ENCODE results near the gene ACKR2.
A peak's percentile ranks its signal among the peaks of the same experiment; 100 is the strongest.

The ACKR2 gene, protein sequence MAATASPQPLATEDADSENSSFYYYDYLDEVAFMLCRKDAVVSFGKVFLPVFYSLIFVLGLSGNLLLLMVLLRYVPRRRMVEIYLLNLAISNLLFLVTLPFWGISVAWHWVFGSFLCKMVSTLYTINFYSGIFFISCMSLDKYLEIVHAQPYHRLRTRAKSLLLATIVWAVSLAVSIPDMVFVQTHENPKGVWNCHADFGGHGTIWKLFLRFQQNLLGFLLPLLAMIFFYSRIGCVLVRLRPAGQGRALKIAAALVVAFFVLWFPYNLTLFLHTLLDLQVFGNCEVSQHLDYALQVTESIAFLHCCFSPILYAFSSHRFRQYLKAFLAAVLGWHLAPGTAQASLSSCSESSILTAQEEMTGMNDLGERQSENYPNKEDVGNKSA

DNA sequence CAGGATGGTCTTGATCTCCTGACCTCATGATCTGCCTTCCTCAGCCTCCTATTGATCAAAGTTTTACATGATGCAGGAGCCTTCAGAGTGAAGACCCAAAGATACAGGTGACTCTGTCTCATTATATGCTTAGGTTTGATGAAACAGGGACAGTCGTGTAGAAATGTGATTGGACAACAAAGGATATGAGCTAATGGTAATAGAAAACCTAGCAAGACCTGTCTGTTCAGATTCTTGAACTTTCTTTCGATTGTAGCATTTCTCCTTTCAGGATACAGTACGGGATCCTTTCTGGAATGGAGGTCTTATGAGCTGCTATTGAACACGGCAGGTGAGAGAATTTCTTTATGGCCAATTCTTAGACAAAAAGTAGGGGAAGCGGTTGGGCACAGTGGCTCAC, at the start of gene ACKR2:
TSS of gene ACKR2 (plus strand) at position 244 of the 400 bp plus-strand sequence. CDS start 55,058 bp downstream, outside the sequence.
- no peak within 1 kb of the TSS for H3K4me3 ChIP-seq (ENCODE audit: low read depth, low read length)

DNA sequence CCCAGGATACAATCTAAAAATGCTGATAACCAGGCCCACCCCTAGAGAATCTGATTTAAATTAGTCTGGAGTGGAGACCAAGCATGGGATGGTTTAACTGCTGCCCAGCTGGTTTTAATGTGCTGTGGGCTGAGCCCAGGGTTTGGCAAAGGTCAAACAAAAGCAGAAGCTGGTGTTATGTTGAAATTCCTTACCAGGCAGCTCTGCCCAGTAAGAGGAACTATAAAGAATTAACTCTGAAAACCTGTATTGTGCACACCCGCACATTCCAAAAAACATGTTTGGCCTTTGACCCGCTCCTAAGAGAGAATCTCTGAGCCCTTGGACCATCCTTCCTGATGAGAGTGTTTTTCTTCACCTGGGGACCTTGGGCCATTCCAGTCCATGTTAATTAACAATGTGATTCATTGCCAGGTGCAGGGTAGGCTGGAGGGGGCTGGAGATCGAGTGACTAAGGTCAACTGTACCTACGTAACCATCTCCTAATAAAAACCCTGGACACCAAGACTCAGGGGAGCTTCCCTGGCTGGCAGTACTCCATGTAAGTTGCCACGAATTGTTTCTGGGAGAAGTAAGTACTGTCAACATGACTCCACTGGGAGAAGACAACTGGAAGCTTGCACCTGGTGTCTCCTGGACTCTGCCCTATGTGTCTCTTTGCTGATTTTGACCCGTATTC, 47.1 kb upstream of the ACKR2 start:
- no peak overlapping the region for H3K4me3 ChIP-seq (ENCODE audit: low read depth, low read length)

DNA sequence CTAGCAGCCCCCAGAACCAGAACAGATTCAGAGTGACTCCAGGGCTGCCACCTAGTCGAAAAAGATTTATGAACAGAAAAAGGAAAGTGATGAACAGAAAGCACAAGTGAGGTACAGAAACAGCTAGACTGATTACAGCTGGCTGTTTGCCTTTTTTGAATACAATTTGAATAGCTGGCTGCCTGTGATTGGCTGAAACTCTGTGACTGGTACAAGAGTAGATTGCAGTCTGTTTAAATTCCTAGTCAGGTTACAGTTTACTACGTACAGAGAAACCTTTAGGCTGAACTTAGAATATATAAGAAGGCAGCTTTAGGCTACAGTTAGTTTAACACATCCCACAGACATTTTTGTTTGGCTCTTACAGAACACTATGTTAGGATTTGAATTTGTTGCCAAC, 46.2 kb upstream of the ACKR2 start:
- no peak overlapping the region for H3K4me3 ChIP-seq (ENCODE audit: low read depth, low read length)

DNA sequence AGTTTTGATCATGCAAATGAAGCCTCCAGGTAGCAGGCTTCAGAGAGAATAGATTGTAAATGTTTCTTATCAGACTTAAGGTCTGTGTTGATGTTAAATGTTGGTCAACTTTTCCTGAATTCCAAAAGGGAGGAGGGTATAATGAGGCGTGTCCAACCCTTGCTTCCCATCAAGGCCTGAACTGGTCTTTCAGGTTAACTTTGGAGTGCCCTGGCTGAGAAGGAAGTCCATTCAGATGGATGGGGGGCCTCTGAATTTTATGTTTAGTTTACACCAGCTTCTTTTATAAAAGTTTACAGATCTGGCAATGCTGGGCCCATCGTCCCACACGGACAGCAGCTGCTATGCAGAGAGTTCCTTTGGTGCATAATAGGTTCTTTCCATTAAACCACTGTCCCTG, 45.1 kb upstream of the ACKR2 start:
- no peak overlapping the region for H3K4me3 ChIP-seq (ENCODE audit: low read depth, low read length)

DNA sequence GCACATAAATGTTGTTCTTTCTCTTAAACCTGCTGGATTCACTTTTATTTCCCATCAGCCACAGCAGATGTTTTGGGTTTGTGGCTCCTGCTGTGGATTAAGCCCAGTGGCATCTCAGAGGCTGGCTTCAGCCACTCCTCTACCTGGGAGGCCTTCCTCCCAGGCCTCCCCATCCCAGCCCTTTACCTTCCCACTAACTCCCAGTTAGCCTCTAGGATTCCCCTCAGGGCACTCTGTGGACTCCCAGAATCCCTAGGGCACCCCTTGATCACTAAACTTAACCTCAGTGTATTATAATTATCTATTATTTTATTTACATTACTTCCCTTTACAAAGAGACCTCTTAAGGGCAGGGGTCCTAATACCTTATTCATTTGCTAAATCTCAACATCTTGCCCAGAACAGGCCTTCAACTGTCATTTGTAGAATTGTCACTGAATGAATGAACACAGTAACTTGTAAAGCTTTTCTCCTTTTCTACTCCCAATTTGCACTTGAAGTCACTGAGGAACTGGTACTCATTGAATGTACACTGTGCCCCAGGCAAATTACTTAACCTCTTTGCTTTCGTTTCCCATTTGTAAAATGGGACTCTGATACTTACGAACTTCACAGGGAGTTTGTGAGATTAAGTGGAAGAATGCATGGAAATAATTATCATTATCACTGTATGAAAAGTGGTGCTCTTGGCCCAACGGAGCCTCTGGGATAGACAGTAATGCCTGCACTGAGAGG, 44.5 kb upstream of the ACKR2 start:
- no peak overlapping the region for H3K4me3 ChIP-seq (ENCODE audit: low read depth, low read length)

DNA sequence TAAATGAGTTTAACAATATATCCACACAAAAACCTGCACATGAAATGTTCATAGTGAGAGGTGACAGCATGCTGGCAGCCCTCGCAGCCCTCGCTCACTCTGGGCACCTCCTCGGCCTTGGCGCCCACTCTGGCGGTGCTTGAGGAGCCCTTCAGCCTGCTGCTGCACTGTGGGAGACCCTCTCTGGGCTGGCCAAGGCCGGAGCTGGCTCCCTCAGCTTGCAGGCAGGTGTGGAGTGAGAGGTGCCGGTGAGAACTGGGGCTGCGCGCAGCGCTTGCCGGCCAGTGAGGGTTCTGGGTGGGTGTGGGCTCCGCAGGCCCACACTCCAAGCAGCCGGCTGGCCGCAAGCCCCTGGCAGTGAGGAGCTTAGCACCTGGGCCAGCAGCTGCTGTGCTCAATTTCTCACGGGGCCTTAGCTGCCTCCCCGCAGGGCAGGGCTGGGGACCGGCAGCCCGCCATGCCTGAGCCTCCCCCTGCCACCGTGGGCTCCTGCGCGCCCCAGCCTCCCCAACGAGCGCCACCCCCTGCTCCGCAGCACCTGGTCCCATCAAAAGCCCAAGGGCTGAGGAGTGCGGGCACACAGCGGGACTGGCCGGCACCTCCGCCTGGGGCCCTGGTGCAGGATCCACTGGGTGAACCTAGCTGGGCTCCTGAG, 39.6 kb upstream of the ACKR2 start:
- no peak overlapping the region for H3K4me3 ChIP-seq (ENCODE audit: low read depth, low read length)

DNA sequence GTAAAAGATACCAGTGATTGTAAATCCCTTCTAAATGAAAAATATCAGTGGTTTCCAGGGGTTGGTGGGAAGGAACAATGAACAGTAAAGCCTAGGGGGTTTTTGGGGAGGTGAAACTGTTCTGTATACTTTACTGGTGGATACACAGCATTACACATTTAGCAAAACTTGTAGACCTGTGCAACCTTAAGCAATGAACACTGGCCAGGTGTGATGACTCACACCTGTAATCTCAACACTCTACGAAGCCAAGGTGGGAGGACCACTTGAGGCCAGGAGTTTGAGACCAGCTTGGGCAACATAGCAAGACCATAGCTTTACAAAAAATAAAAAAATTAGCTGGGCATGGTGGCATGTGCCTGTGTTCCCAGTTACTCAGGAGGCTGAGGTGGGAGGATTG, 38.0 kb upstream of the ACKR2 start:
- no peak overlapping the region for H3K4me3 ChIP-seq (ENCODE audit: low read depth, low read length)

DNA sequence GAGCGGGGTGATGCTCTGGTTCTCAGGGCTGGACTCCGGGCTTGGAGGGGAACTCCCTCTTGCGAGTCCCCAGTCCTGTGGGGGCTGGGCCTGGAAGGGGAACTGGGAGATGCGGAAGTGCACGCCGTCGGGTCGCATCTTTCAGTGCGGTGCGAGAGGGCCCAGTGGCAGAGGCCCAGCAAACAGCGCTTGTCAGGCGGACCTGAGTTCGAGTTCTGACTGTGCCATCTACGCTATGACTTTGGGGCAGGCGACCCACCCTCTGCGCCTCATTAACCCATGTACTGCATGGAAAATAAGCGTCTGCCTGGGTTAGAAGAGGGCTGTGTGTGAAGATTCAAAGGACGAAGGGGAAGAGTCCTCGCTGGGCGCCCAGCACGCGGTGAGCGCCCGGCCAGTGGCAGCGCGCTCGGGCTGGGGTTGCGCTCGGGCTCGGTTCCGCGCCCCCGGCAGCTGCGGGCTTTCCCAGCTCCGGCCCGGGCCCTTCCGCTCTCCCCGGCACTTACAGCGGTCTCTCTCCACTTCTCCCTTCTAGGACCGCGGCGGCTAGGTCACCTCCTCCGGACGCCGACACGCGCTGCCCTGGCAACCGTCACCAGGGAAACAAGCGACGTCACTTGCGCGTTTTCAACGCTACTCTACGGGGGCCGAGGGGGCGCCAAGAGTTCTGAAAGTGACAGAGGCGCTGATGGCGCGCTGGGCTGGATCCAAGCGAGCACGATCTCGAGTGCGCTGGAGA, 36.4 kb upstream of the ACKR2 start, which contains the start of gene CCDC13:
TSS of gene CCDC13 (minus strand) at position 584 of the 739 bp plus-strand sequence. CDS start 14,908 bp downstream, outside the sequence.
- H3K4me3 ChIP-seq (ENCODE audit: low read depth, low read length): peak within 1 kb of the TSS; percentile 55

DNA sequence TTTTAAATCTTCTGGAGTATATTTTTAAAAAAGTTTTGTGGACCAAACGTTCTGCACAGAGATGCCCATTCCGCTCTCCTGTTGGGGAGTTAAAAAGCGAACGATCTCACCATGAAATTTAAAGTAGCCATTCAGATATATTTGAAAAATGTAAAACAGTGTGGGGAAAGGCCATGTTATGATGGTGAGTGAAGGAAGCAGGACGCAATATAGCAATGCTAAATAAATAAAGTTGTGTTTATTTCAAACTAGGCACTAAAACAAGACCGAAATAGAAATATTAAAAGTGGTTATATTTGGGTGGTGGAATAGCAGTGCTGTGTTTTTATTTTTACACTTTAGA, 35.9 kb upstream of the ACKR2 start:
- H3K4me3 ChIP-seq (ENCODE audit: low read depth, low read length): peak overlapping the region; percentile 55

DNA sequence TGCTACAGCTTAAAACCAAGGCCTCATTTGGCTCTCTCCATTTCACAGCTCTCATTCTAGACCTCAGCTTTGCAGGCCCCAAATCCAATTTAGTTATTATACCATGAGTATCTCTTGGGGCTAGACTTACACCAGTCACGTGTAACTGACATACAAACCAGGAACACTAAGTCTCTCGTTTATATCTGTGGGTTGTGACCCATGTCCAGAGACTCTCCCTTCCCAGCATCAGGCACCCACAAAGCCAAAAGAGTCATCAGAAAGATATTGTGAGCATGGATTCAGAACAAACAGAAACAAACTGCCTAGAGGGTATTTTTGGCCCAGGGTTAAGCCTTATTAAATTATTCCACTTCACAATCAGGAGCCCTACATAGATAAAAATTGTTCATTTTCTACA, 30.6 kb upstream of the ACKR2 start:
- no peak overlapping the region for H3K4me3 ChIP-seq (ENCODE audit: low read depth, low read length)

DNA sequence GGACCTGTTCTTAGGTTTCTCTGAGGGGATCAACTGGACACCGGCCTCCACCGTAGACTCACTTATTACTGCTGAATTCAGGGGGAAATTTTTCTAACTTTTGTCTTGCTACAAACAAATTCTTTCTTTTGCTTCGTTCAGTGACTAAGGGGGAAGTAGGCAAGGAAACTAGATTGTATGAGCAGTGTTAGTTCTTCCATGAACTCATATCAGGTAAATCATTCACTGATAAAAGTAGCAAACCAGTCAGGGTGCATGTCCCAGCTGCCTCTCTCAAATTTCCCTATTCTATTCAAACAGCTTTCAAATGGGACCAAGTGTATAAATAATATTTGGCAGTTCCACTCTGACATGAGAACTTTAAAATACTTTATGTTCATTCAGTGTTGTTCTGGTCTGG, 28.8 kb upstream of the ACKR2 start:
- no peak overlapping the region for H3K4me3 ChIP-seq (ENCODE audit: low read depth, low read length)

DNA sequence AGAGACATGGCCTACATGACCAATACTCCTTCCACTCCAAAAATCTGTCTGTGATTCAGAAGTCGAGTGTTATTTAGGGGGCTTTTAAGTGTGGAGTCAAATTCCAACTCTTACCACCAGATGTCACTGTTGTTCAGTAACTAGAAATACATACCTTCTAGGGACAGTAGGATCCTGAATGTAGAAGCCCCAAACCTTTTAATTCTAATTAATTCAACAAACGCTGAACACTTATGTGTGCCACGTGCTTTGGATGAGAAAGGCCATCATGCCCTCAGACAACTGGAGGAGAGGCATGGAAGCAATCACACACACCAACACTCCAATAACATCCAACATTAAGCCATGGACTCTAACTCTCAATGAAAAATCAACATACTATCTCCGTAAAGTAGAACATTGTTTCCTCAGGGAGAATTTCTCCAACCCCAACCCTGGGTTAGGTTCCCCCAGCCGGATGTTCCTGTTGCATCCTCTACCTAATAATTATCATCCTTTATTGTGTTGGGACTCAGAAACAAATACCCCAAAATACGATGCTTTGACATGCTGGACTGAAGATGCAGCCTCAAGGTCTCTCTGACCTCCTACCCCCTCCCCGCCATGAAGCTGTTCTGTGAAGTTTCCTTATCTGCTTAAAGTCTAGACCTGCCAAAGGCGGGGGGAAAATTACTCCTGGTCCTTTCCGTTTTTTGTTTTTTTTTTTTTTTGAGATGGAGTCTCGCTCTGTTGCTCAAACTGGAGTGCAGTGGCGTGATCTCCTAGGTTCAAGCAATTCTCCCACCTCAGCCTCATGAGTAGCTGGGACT, 28.1 kb upstream of the ACKR2 start:
- no peak overlapping the region for H3K4me3 ChIP-seq (ENCODE audit: low read depth, low read length)

DNA sequence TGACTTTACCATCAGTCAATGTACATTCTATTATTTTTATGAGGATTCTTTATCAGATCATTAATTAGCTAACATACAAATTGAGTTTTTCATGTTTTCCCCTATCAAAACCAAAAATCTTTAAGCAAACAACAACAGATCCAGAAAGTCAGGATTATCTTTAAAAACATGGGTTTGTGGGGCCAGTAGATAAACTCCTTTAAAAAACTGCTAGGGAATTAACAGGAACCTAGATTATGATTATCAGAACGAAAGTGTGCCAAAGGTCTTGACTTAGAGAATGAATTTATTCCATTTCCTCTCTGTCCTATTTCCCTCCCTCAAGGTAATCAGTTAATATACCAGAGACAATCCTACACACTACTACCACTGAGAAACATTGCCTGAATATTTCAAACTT, 23.0 kb upstream of the ACKR2 start:
- H3K4me3 ChIP-seq (ENCODE audit: low read depth, low read length): no peak overlapping the region

DNA sequence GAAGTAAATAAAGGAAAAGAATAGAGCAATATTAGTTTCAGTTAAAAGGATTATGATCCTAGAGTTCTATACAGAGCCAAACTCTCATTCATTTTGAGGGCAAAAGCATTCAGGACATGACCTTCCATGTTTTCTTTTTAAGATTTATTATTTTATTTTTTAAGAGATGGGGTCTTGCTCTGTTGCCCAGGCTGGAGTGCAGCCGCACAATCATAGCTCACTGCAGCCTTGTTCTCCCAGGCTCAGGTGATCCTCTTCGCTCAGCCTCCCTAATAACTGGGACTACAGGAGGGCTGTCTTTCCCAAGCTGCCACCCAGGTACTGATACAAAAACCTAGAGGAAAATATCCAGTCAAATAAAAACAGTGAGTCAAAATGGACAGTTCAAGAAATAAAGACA, 22.6 kb upstream of the ACKR2 start:
- H3K4me3 ChIP-seq (ENCODE audit: low read depth, low read length): no peak overlapping the region

DNA sequence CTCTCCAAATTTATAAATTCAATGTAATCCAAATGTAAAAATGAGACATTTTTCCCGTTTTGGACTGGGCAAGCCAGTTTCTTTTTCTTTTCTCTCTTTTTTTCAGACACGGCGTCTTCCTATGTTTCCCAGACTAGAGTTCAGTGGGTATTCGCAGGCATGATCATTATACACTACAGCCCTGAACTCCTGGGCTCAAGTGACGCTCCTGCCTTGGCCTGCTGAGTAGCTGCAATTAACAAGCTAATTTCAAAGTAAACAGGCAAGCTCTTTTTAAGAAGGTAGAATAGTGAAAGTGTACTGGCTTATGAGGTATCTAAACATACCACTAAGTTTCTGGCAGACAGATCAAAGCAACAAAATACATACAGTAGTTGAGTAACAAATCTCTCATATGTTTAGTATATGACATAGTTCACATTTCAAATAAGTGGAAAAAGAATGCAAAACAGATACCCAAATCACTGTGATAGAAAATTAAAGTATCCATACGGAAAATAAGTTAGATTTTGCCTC, 18.5 kb upstream of the ACKR2 start:
- no peak overlapping the region for H3K4me3 ChIP-seq (ENCODE audit: low read depth, low read length)

DNA sequence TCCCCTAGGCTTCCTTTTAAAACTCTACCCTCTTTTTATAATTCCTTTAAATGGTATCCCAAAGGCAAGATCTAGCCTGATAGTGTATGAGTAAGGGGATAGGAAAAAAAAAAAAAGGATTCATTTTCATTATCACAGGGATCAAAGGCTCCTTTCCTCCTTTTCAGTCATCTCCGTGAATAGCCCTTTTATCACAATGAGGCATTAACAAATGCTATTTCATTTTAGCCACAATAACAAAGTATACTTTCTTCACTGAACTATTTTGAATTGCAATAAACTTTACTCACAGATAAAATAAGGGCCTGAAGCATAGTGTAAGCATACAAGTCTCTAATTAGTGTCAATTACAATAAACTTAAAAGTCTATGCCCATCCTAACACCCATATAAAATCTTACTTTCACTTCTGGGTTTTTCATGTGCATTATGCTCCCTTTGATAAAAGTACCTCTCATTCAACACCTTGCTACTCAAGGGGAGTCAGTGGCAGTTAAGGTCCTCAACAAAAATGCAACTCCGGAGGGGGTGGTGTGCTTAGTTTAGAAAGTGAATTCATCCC, 13.5 kb upstream of the ACKR2 start:
- H3K4me3 ChIP-seq (ENCODE audit: low read depth, low read length): no peak overlapping the region

DNA sequence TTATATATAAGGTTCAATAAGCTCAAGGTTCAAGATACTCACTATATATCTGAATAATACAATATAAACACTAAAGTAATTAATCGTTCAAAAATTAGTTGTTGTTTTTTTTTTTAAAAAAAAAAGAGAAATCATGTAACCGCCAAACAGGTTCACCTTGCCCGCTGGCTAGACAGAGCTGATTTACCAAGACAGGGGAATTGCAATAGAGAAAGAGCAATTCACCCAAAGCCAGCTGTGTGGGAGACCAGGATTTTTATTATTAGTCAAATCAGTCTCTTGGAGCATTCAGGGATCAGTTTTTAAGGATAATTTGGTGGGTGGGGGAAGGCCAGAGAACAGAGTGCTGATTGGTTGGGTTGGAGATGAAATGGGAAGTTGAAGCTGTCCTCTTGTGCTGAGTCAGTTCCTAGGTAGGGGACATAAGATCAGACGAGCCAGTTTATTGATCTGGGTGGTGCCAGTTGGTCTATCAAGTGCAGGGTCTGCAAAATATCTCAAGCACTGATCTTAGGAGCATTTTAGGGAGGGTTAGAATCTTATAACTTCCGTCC, 12.8 kb upstream of the ACKR2 start:
- H3K4me3 ChIP-seq (ENCODE audit: low read depth, low read length): no peak overlapping the region

DNA sequence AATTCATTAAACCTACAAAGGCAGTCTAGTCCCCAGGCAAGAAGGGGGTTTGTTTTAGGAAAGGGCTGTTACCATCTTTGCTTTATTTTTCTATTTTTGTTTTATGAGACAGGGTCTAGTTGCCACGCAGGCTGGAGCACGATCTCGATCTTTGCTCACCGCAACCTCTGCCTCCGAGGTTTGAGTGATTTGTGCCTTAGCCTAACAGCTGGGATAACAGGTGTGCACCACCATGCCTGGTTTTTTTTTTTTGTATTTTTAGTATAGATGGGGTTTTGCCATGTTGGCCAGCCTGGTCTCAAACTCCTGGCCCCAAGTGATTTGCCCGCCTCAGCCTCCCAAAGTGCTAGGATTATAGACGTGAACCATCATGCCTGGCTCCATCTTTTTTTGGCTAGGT, 9.9 kb upstream of the ACKR2 start:
- no peak overlapping the region for H3K4me3 ChIP-seq (ENCODE audit: low read depth, low read length)

DNA sequence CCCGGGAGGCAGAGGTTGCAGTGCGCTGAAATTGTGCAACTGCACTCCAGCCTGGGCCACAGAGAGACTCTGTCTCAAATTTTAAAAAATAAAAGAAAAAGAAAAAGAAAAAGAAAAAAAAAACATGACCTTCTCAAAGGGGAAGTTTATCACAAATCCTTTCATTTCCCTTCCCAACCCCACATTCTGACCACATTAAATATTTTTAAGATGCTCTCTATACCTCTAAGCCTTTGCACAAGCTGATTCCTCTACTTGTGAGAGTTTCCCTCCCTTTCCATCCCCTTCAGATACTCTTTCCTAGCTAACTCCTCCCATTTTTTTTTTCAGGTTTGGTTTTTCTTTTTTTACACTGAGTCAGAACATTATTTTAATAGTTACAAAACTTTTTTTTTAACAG, 9.0 kb upstream of the ACKR2 start:
- no peak overlapping the region for H3K4me3 ChIP-seq (ENCODE audit: low read depth, low read length)

All from iPS-11a (cell line).